HepG2 (cell line): Measurements from ENCODE around the gene ARTN. TPM values are rescaled to one million over a fixed set of nuclear protein-coding genes. Genes with fewer than 3 reads are reported as not detected.

Source experiments
- ATAC-seq: fragments of 200-7000 bp; cut with Tn5 transposase; 3 replicates; pipeline ENCODE4 v1.9.1; 2020; ENCODE audit warnings: mild to moderate bottlenecking, moderate library complexity
- BruUV-seq: library from RNA; stranded (reverse); fragments of 400-500 nt; replicated peaks from 2 replicates; lab custom pipeline; 2021; lab: Mats Ljungman, UMichigan
- CTCF ChIA-PET: fragments of 300-600 bp; formaldehyde crosslinking; extraction: SDS; loops from one replicate; lab custom pipeline; 2021; ENCODE audit warnings: low total read pairs, inconsistent platforms, low intra/inter-chr PET ratio; lab: Yijun Ruan, JAX
- POLR2A ChIA-PET: fragments of 350-600 bp; sonication (Branson Sonifier 250); formaldehyde crosslinking; loops from one replicate; lab custom pipeline; 2020; ENCODE audit warnings: antibody characterized with exemption, inconsistent platforms; lab: Yijun Ruan, JAX
- DNase-seq: peaks from one replicate; pipeline ENCODE4 v3.0.0-alpha.2; 2015; ENCODE audit warnings: low spot score
- FAIRE-seq: peaks from 3 replicates; lab custom pipeline; 2011; peaks lifted over from hg19 to GRCh38; lab: Jason Lieb, UNC
- H2AFZ ChIP-seq: one replicate; pipeline ENCODE4 v1.6.1; 2011; ENCODE audit warnings: low read length, inconsistent platforms
- H3K27ac ChIP-seq: fragments of 300-600 bp; 3 replicates; pipeline ENCODE4 v1.8.0; 2011; ENCODE audit warnings: mixed run types, mild to moderate bottlenecking, mixed read lengths, low read length, inconsistent platforms; ENCODE audit not compliant: insufficient read depth; ENCODE audit errors: extremely low read length
- H3K27me3 ChIP-seq, 2 experiments: fragments of 200-600 bp in 1 of 2; 2 replicates in 1 of 2; 3 replicates in 1 of 2; pipeline versions ENCODE4 v1.6.0 to v1.8.0; 2011; ENCODE audit warnings: low read length in 2 of 2, mild to moderate bottlenecking in 2 of 2, moderate library complexity in 2 of 2, inconsistent platforms in 1 of 2; ENCODE audit not compliant: insufficient read depth in 2 of 2, control insufficient read depth in 1 of 2
- H3K36me3 ChIP-seq, 2 experiments: fragments of 200-600 bp in 1 of 2; replicated peaks in 1 of 2; 2 replicates in 1 of 2; 3 replicates in 1 of 2; pipeline versions ENCODE4 v1.5.1 to v1.8.0; 2011; ENCODE audit warnings: low read length in 2 of 2, inconsistent platforms in 1 of 2; ENCODE audit not compliant: insufficient read depth in 2 of 2, control insufficient read depth in 1 of 2
- H3K4me1 ChIP-seq: 2 replicates; pipeline ENCODE4 v1.5.1; 2012; ENCODE audit warnings: low read length, inconsistent platforms; ENCODE audit not compliant: insufficient read depth
- H3K4me2 ChIP-seq: 2 replicates; pipeline ENCODE4 v1.6.0; 2011; ENCODE audit warnings: low read depth, low read length, inconsistent platforms
- H3K4me3 ChIP-seq, 3 experiments: fragments of 200-600 bp in 1 of 3; sonication (generic), shearing (Covaris generic) in 1 of 3; replicated peaks in 1 of 3; 2 replicates each; pipeline ENCODE4 v1.5.1; 2011 to 2016; ENCODE audit warnings: low read length in 3 of 3, inconsistent platforms in 2 of 3, low read depth in 2 of 3, mild to moderate bottlenecking in 2 of 3, control low read depth in 1 of 3, mixed read lengths in 1 of 3; ENCODE audit not compliant: insufficient read depth in 1 of 3
- H3K79me2 ChIP-seq: one replicate; pipeline ENCODE4 v1.6.1; 2011; ENCODE audit warnings: low read length, inconsistent platforms; ENCODE audit not compliant: insufficient read depth
- H3K9ac ChIP-seq: 2 replicates; pipeline ENCODE4 v1.6.0; 2011; ENCODE audit warnings: mild to moderate bottlenecking, low read depth, low read length, inconsistent platforms; ENCODE audit not compliant: insufficient read depth
- H3K9me3 ChIP-seq: 2 replicates; pipeline ENCODE4 v1.5.1; 2012; ENCODE audit warnings: mild to moderate bottlenecking, low read length
- H4K20me1 ChIP-seq: 2 replicates; pipeline ENCODE4 v1.6.0; 2011; ENCODE audit warnings: inconsistent platforms, mild to moderate bottlenecking, low read length, moderate library complexity; ENCODE audit not compliant: insufficient read depth
- EED ChIP-seq: sonication (generic); formaldehyde crosslinking; IDR thresholded peaks from 2 replicates; pipeline ENCODE4 v1.5.0; 2020; ENCODE audit warnings: mild to moderate bottlenecking, missing genetic modification reagents
- GMEB2 ChIP-seq: IDR thresholded peaks from 2 replicates; pipeline ENCODE4 v1.6.1; 2016; ENCODE audit warnings: missing biosample characterization, missing genetic modification reagents, low read depth
- HNRNPLL ChIP-seq: fragments of 200-400 bp; formaldehyde crosslinking; IDR thresholded peaks from 2 replicates; pipeline ENCODE4 v1.6.1; 2017; ENCODE audit warnings: mild to moderate bottlenecking, low read depth, low read length; ENCODE audit not compliant: poor library complexity, severe bottlenecking
- KMT2A ChIP-seq: sonication (generic); formaldehyde crosslinking; IDR thresholded peaks from 2 replicates; pipeline ENCODE4 v1.4.0; 2020; ENCODE audit warnings: missing genetic modification reagents
- LCORL ChIP-seq, 2 experiments: fragments of 450-650 bp in 1 of 2; sonication (generic) in 1 of 2; formaldehyde crosslinking in 1 of 2; IDR thresholded peaks; 2 replicates each; pipeline versions ENCODE4 v1.5.0 to v1.6.1; 2017 to 2020; ENCODE audit warnings: antibody characterized with exemption in 1 of 2, missing genetic modification reagents in 1 of 2
- MBD4 ChIP-seq: IDR thresholded peaks from 2 replicates; pipeline ENCODE4 v1.6.1; 2012; ENCODE audit warnings: low read length, inconsistent platforms, borderline replicate concordance
- MYNN ChIP-seq: sonication (generic); formaldehyde crosslinking; IDR thresholded peaks from 2 replicates; pipeline ENCODE4 v1.4.0; 2020; ENCODE audit warnings: mild to moderate bottlenecking, low read depth, missing genetic modification reagents
- NFRKB ChIP-seq: fragments of 450-650 bp; IDR thresholded peaks from 2 replicates; pipeline ENCODE4 v1.6.1; 2017
- PATZ1 ChIP-seq: sonication (generic); formaldehyde crosslinking; IDR thresholded peaks from 2 replicates; pipeline ENCODE4 v1.4.0; 2020; ENCODE audit warnings: missing genetic modification reagents
- PHF8 ChIP-seq: sonication (generic); formaldehyde crosslinking; IDR thresholded peaks from 2 replicates; pipeline ENCODE4 v1.5.0; 2020; ENCODE audit warnings: missing genetic modification reagents
- RBFOX2 ChIP-seq: fragments of 200-400 bp; formaldehyde crosslinking; IDR thresholded peaks from 2 replicates; pipeline ENCODE4 v1.6.1; 2017; ENCODE audit warnings: low read depth, mild to moderate bottlenecking, low read length
- XRCC5 ChIP-seq: fragments of 200-400 bp; formaldehyde crosslinking; optimal IDR thresholded peaks from 2 replicates; pipeline ENCODE3; 2017; ENCODE audit warnings: mild to moderate bottlenecking, low read length
- ZMYM4 ChIP-seq: sonication (generic); formaldehyde crosslinking; IDR thresholded peaks from 2 replicates; pipeline ENCODE4 v1.8.1; 2023; ENCODE audit warnings: mild to moderate bottlenecking, missing genetic modification reagents
- ZNF678 ChIP-seq: sonication (generic); formaldehyde crosslinking; IDR thresholded peaks from 2 replicates; pipeline ENCODE4 v1.4.0; 2020; ENCODE audit warnings: mild to moderate bottlenecking, missing genetic modification reagents
- ZNF891 ChIP-seq: sonication (generic); formaldehyde crosslinking; IDR thresholded peaks from 2 replicates; pipeline ENCODE4 v1.5.0; 2020; ENCODE audit warnings: mild to moderate bottlenecking, missing genetic modification reagents
- WGBS: methylation state at CpG from one replicate; pipeline ENCODE4 v1.1.6; 2017; ENCODE audit warnings: low lambda C conversion rate; 5-methylcytosine and 5-hydroxymethylcytosine counted together
- in situ Hi-C: cut with HindIII; loops from 2 replicates; pipeline ENCODE4 v1.10.0; 2017; ENCODE audit warnings: low pct_unique_long_range_greater_than_20kb; ENCODE audit not compliant: extremely low pct_ligation_motif_present
- intact Hi-C: fragments of 100-400 bp; cut with micrococcal nuclease; formaldehyde crosslinking; loops from one replicate; pipeline ENCODE4 v1.10.0; 2022; ENCODE audit not compliant: unreplicated experiment
- polyA plus RNA-seq, 8 experiments: library from polyadenylated mRNA; depleted of rRNA in 3 of 8; stranded (reverse) in 7 of 8; unstranded in 1 of 8; fragments of >200 nt; fragmentation: Illumina TruSeq in 4 of 8; extraction: Trizol in 4 of 8; gene quantifications; 2 replicates each; pipeline versions ENCODE4 v1.2.1 to v1.2.3, GENCODE V29; 2011 to 2016; ENCODE audit warnings: low read depth in 4 of 8, missing spikeins in 1 of 8, mixed read lengths in 1 of 8; ENCODE audit not compliant: insufficient read depth in 1 of 8
- total RNA-seq, 5 experiments: library from RNA; depleted of rRNA; stranded (reverse); fragments of >200 nt; fragmentation: Illumina TruSeq; extraction: Trizol; gene quantifications; 2 replicates each; pipeline ENCODE4 v1.2.3, GENCODE V29; 2016; ENCODE audit warnings: low read depth in 1 of 5
- TF ChIP-seq, protein P1 (sequence below): sonication (generic); formaldehyde crosslinking; IDR thresholded peaks from 2 replicates; pipeline ENCODE4 v1.5.0; 2020; ENCODE audit warnings: mild to moderate bottlenecking, missing genetic modification reagents, borderline replicate concordance

Gene ARTN
- total and polyA plus RNA-seq, 2 of the 13 experiments (the other 11 are each of a cell fraction or from before 2014, with no cell fraction given): 0.11 to 0.62 TPM

GRCh38 chr1:43935711-43936427 lies 2.3 kb downstream of the ARTN start:
- Histone ChIP-seq H3K9ac (peak overlapping the region; percentile 49), H3K27ac (peak overlapping the region; percentile 27), H3K4me2 (peak overlapping the region; percentile 99), H3K36me3 (no peaks in the 10 kb centered on the region), H4K20me1 (no peaks in the 10 kb centered on the region), H3K4me3 (peak overlapping the region; percentile 50 to 84 (median 61)), H3K4me1 (peaks cover 39% of the 10 kb centered on the region), H3K79me2 (no peaks in the 10 kb centered on the region), H3K27me3 (no peaks in the 10 kb centered on the region), H2AFZ (no peak overlapping the region), H3K9me3 (no peaks in the 10 kb centered on the region)
- BruUV-seq: no TSS peak
- FAIRE-seq (no peak), DNase-seq (no peak), ATAC-seq (peak; percentile 8)
- ChIA-PET POLR2A (interaction anchor here (1.3 to 4.3 kb wide), 5 partner anchors 12 to 172 kb away, joined by 5 to 38 read pairs (median 8); partner anchors contain the start of genes ATP6V0B, DPH2, IPO13 and SLC6A9), CTCF (interaction anchor here (4.6 kb wide), 1 partner anchor 172 kb away, joined by 44 read pairs; no protein-coding TSS in a partner anchor)
- WGBS: 5% methylated on average over 6 of the region's 48 CpGs
- in situ Hi-C loops: no loop called here
- intact Hi-C loops: loop anchor here (1.0 to 10.0 kb wide), 2 partner anchors 10 to 99 kb away; partner anchors contain the start of genes IPO13 and SLC6A9
- TF ChIP-seq MBD4: no peak
- no peak for TF ChIP-seq HNRNPLL
- TF ChIP-seq PHF8 (CRISPR knock-in tag): no peak
- TF ChIP-seq XRCC5: no peak
- 0 out of 2 replicates have a peak, but pooled peaks have one; percentile 7 for TF ChIP-seq RBFOX2
- 0 out of 2 replicates have a peak, but pooled peaks have one; percentile 10 for TF ChIP-seq KMT2A
- TF ChIP-seq, protein P1, sequence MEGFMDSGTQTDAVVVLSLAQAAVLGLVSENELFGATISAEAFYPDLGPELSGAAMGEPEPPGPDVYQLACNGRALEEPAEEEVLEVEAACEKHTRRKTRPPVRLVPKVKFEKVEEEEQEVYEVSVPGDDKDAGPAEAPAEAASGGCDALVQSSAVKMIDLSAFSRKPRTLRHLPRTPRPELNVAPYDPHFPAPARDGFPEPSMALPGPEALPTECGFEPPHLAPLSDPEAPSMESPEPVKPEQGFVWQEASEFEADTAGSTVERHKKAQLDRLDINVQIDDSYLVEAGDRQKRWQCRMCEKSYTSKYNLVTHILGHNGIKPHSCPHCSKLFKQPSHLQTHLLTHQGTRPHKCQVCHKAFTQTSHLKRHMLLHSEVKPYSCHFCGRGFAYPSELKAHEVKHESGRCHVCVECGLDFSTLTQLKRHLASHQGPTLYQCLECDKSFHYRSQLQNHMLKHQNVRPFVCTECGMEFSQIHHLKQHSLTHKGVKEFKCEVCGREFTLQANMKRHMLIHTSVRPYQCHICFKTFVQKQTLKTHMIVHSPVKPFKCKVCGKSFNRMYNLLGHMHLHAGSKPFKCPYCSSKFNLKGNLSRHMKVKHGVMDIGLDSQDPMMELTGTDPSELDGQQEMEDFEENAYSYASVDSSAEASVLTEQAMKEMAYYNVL (CRISPR knock-in tag): no peak
- no peak for TF ChIP-seq ZMYM4 (CRISPR knock-in tag)
- TF ChIP-seq ZNF678: no peak
- no peak for TF ChIP-seq GMEB2 (CRISPR knock-in tag)
- TF ChIP-seq NFRKB: no peak
- TF ChIP-seq EED (CRISPR knock-in tag): 0 out of 2 replicates have a peak, but pooled peaks have one; percentile 39
- 0 out of 2 replicates have a peak, but pooled peaks have one; percentile 3 for TF ChIP-seq PATZ1 (CRISPR knock-in tag)
- 0 out of 2 replicates have a peak, but pooled peaks have one; percentile 51 for TF ChIP-seq ZNF891 (CRISPR knock-in tag)
- no peak for TF ChIP-seq MYNN (CRISPR knock-in tag)
- TF ChIP-seq LCORL (IDR thresholded peaks at IDR 0.05): no peak
- peak; percentile 12; the same call in 1 of the 2 replicates for TF ChIP-seq LCORL (CRISPR knock-in tag; IDR thresholded peaks at IDR 0.05)
